Fibroblast of skin of right biceps (primary cell): ENCODE measurements around the gene ARHGAP32.

Experiments used
- DNase-seq: peaks from one replicate; pipeline ENCODE4 v3.0.0-alpha.2; 2013

The ARHGAP32 gene

GRCh38 chr11:128948583-128948982 is 243.5 kb downstream of the ARHGAP32 start:
- DNase-seq: no peak

GRCh38 chr11:128947773-128948172 is 244.4 kb downstream of the ARHGAP32 start:
- DNase-seq: no peak

DNA sequence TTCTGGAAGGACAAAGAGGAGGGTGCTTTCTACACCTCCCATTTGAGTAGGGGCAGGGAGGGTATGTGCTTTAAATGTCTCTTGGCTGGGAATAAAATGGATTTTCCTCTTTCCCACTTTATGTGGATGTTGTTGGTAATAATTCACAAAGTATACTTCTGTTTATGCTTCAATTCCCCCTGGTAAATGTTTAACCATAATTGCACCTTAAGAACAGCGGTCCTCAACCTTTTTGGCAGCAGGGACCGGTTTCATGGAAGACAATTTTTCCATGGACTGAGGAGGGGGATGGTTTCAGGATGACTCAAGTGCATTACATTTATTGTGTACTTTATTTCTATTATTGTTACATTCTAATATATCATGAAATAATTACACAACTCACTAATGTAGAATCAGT is 245.5 kb downstream of the ARHGAP32 start:
- no peak for DNase-seq

DNA sequence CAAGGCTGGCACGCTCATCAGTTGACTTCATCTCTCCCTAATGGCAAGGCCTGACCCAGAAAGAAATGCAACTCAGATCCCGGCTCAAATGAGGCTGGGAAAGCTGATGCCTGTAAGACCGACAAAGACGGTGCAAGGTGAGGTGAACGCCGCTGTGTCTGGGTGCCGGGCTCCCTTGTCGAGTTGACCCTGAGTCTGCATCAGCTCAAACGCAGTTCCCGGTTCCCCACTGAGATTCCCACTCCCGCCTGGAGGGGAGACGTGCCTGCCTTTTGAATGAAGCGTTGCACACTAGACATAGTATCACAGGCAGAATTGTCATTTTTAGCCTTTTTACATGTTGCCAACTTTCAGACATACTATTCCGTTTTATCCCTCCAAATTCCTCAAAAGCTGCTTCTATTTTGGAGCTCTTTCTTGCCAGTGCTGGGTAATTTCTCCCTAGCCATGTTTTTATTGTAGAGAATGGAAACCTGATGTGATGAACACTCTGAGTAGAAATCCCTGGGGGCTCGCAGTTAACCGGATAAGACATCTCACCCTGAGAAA is 248.6 kb downstream of the ARHGAP32 start:
- no peak for DNase-seq

DNA sequence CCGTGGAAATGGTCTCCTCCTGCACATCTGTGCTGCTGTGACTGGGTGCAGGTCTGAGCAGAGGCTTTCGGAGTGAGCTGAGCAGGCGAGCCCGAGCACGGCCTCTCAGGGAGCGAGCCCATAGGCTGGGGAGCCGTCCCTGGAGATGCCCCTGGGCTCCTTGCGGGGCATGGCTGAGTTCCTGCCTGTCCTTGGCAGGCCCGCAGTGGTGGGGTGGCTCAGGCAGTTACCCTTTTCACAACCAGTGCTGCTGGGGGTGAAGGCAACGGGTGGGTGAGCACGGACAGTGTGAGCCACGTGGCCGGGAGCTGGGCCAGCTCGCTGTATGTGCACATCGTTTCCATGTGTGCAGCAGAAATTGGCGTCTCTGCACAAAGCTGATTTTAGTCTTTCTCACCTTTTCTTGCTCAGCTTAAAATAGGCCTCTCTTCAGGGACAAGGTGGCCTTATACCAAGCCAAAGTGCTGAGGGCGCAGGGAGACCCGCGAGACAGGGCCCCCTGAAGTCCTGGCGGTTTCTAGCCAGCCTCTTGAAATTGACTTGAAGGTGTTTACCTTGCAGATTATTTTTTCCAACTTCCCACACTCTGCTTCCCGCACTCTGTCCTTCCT is 249.2 kb downstream of the ARHGAP32 start, which contains the start of gene TP53AIP1:
Gene TP53AIP1, minus strand, starts transcription at position 55 of the 611 bp plus-strand sequence. CDS start 5,053 bp downstream, outside the sequence.
- no peak for DNase-seq

DNA sequence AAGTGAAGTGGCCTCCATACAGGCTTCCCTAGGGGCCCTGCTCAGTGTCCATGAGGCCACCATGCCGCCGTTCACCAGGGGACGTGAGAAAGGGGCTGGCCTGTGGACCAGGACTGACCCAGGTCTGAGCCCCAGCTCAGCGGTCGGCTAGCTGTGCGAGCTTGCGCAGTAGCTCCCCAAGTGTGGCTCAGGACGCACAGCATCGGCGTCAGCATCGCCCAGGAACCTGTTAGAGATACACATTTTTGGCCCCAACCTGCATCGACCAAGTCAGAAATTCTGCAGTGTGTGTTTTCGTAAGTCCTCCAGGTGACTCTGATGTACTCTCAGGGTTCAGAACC is 249.9 kb downstream of the ARHGAP32 start:
- no peak for DNase-seq

GRCh38 chr11:128941573-128942271 is 250.4 kb downstream of the ARHGAP32 start:
- DNase-seq: no peak

- no peak for DNase-seq
Observed at GRCh38 chr11:128941110-128941509, 251.0 kb downstream of the ARHGAP32 start.

DNA sequence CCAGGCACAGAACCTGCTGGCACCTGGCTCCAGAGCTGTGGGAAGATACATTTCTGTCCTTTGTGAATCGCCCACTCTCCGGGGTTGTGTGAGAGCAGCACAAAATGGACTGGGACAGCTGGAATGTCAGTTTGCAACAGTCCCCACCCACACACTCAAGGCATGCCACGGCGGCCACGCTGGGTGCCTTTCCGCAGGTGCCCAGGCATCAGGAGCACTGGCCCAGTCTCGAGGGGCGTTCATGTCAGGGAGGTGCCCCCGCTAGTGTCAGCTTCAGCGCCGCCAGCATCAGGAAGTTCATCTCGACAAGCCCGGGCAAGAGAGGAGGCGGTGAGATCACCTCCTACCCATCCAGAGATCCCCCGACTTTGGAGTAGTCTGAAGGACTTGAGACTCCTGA is 251.5 kb downstream of the ARHGAP32 start:
- no peak for DNase-seq

DNA sequence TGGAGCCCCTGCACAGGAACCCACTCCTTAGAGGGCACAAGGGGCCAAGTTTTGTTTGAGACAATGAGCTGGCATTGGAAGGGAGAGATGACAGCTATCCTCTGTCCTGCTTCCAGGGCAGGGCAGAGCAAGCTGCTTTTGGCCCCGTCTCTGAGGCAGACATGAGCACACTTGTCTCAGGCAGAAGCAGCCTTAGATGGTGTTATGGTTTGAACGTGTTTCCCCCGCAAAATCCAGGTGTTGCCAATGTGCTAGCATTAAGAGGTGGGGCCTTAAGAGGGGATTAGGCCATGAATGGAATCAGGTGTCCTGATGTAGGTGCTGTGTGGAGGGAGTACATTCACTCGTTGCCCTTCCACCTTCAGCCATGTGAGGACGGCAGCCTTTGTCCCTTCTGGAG is 252.0 kb downstream of the ARHGAP32 start:
- no peak for DNase-seq

DNA sequence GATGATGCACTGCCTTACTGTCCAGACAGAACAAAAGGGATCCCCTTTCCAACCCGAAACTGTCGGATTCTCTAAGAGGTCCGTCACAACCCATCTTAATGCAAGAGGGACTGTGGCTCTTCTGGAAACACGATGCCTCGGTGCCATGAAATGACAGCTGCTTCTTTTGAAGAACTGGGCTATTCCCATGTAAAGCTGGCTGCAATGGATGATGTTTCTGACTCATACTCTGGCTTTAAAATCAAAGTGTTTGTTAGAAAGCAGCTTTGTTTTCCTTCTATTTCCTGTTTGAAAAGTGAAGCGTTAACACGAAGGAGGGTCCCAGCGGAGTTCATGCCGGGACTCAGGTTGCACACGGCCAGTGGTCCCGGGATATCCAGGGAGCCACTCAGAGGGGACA is 252.5 kb downstream of the ARHGAP32 start:
- DNase-seq: no peak

GRCh38 chr11:128938156-128938885 is 253.8 kb downstream of the ARHGAP32 start:
- DNase-seq: no peak

GRCh38 chr11:128937480-128937879 is 254.6 kb downstream of the ARHGAP32 start:
- DNase-seq: no peak

- DNase-seq: no peak
Observed at GRCh38 chr11:128936606-128937251, 255.4 kb downstream of the ARHGAP32 start.

DNA sequence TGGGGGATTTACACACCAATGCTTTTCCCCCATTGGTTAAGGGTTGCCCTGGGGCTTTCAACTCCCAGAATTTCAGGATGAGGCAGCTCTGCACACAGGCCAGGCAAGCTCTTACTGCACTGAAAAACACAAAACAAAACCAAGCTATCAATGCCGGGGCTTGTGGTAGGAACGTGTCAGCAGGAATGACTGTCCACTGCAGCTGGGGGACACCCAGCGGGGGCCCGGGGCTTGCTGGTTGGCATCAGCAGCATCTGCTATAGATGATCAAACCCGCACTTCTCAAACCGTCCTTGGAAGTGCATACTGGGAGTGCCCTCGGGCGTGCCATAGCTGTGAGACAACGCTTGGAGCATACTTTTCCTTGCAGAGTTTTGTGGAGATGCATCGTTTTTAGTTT is 257.2 kb downstream of the ARHGAP32 start:
- DNase-seq: no peak

DNA sequence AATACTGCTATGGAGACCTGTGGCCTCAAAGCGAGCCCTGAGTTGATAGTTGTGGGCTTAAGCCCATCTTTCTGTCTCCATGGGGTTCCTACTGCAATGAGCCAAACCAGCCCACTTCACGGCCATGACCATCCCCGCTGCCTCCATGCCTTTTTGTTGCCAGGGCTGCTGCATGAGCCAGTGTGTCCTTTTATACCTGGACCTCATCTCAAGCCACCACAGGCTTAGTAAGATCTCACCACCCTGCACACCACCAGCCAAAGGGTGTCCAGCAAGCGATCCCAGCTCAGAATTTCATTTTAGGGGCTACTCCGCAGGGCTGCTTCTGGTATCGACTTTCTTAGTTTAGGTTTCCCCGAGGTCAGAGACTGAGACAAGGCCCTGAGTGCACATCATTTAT is 257.8 kb downstream of the ARHGAP32 start:
- no peak for DNase-seq

DNA sequence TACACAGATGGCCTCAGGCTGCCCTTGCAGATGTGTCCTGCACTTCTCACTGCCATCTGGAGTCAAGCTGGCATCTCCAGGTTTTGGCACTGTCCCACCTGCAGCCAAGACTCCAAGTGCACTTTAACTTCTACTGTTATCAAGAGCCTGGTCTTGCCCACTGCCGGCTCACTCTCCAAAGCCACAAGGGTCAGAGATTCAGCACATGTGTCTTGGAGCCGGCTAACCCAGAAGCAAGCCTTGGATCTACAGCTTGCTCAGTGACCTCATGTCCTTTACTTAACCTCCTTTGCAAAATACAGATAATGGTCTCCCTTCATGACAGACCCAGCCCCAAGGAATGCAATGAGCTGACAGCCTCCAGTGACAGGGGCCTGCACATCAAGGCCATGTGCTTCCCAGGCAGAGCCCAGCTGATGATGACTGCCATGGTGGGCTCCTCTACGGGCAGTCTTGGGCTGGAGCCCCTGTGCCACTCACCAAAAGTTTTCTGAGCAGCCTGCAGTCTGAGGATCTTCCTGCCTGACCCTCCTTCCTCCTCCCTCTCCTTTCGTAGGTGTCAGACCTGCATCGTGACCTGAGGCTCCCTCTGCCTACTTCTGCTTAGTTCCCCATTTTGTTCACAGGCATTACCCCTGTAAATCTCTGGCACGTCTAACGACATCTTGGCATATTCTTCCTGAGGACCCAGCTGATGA is 258.5 kb downstream of the ARHGAP32 start:
- no peak for DNase-seq

DNA sequence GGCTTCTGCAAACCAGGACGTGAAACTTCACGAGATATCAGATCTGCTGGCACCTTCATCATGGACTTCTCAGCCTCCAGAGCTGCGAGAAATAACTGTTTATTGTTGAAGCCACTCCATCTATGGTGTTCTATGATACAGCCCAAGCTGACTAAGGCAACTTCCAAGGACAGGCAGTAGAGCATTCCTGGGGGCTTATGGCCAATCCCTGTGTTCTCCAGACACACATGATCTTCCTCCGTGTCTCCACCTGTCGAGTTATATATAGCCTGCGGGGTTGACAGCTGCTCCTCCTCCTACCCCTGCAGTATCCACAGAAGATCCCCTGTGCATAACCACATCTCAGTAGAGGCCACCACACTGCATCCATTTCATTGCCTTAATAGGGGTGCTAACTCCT is 260.5 kb downstream of the ARHGAP32 start:
- DNase-seq: no peak

DNA sequence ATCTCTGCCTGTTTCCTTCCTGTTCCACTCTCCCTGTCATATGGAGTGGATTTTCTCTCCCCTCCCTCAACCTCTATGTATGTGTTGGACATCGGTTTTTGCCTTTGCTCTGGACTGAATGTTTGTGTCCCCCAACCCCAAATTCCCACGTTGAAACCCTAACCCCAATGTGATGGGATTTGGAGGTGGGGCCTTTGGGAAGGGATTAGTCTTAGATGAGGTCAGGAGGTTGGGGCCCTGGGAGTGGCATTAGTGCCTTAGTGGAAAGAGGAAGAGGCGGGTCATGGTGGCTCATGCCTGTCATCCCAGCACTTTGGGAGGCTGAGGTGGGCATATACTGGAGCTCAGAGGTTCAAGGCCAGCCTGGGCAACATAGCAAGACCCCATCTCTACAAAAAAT is 261.1 kb downstream of the ARHGAP32 start:
- no peak for DNase-seq

GRCh38 chr11:128929991-128930390 is 262.1 kb downstream of the ARHGAP32 start:
- DNase-seq: peak; percentile 69

DNA sequence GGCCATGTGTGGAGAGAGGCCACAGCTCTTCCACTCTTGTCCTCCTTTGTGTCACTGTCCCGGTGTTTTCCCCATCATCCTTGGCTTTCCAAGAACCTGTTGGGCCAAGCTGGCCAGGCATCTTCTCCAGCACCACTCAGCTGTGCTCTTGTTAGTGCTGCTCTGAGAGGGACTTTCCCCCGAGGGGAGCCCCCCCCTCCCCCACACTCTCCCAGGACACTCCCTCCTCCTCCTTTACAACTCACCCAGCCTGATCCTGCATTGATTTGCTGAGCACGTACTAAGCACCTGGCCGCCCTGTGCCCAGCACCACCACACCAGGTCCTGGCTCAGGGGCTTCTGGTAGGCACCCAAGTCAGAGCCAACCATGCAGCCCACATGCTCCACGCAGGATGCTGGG is 262.7 kb downstream of the ARHGAP32 start:
- DNase-seq: no peak

GRCh38 chr11:128928400-128928799 is 263.7 kb downstream of the ARHGAP32 start:
- DNase-seq: no peak
